Measurements from ENCODE around the gene MAD1L1.

DNA sequence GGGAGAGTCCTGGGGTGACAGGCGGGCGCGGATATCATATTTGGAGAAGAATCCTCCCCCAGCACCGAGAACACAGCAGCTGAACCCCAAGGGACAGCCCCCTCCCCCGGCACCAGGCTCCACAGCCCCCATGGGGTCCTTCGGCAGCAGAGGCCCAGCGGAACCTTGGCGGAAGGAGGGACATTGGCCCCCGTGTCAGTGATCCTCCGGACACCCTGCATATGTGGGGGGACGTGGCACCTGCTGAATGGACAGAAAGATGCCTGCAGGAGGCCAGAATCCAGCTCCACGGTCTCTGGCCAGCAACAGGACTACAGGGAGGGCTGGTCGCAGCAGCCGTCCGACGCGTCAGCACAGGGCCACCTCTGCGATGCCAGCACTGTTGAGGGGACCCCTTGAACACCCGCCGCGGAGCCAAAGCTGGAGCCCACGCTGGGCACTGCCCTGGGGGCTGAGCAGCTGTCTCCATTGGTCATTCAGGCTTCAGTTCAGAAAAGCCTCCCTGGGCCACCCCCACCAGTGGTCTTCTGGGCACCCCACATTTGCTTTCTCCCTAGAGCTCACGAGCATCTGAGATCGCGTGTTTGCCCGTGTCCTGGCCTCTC lies 322.6 kb downstream of the MAD1L1 start:
- TF ChIP-seq, protein P1, sequence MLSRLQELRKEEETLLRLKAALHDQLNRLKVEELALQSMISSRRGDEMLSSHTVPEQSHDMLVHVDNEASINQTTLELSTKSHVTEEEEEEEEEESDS (CRISPR knock-in tag; IDR thresholded peaks at IDR 0.05; ENCODE audit: borderline replicate concordance), result no peak
- TF ChIP-seq, protein P2, sequence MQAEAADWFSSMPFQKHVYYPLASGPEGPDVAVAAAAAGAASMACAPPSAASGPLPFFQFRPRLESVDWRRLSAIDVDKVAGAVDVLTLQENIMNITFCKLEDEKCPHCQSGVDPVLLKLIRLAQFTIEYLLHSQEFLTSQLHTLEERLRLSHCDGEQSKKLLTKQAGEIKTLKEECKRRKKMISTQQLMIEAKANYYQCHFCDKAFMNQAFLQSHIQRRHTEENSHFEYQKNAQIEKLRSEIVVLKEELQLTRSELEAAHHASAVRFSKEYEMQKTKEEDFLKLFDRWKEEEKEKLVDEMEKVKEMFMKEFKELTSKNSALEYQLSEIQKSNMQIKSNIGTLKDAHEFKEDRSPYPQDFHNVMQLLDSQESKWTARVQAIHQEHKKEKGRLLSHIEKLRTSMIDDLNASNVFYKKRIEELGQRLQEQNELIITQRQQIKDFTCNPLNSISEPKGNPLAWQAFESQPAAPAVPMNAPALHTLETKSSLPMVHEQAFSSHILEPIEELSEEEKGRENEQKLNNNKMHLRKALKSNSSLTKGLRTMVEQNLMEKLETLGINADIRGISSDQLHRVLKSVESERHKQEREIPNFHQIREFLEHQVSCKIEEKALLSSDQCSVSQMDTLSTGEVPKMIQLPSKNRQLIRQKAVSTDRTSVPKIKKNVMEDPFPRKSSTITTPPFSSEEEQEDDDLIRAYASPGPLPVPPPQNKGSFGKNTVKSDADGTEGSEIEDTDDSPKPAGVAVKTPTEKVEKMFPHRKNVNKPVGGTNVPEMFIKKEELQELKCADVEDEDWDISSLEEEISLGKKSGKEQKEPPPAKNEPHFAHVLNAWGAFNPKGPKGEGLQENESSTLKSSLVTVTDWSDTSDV (CRISPR knock-in tag; IDR thresholded peaks at IDR 0.05), result no peak
- TF ChIP-seq MYC (CRISPR knock-in tag; IDR thresholded peaks at IDR 0.05; ENCODE audit: borderline replicate concordance) (no peak), ETS1 (CRISPR knock-in tag; IDR thresholded peaks at IDR 0.05) (no peak), ZBTB7A (CRISPR knock-in tag; IDR thresholded peaks at IDR 0.05) (no peak), ZNF512 (CRISPR knock-in tag; IDR thresholded peaks at IDR 0.05) (no peak)

All from HepG2 (cell line).